Effector memory CD4-positive, alpha-beta T cell (primary cell): ENCODE results near the gene ACTN1.
"Not testable (repeated sequence)": the region's sequence is repeated elsewhere in the genome, so short reads cannot be mapped to it uniquely, and the experiment has no call there.

Experiments used
- DNase-seq, 3 donors: peaks; one replicate each; pipeline ENCODE4 v3.0.0-alpha.2; 2020
- H3K27ac ChIP-seq: 2 replicates; pipeline ENCODE4 v1.7.0; 2013; ENCODE audit warnings: mild to moderate bottlenecking, low read length, moderate library complexity; ENCODE audit not compliant: insufficient read depth, poor library complexity, severe bottlenecking
- H3K27me3 ChIP-seq: replicated peaks from 2 replicates; pipeline ENCODE4 v1.7.0; 2013; ENCODE audit warnings: mild to moderate bottlenecking, low read length; ENCODE audit not compliant: insufficient read depth, control insufficient read depth, poor library complexity, severe bottlenecking
- H3K36me3 ChIP-seq: 2 replicates; pipeline ENCODE4 v1.7.0; 2013; ENCODE audit warnings: mild to moderate bottlenecking, low read length, moderate library complexity; ENCODE audit not compliant: control insufficient read depth, insufficient read depth
- H3K4me1 ChIP-seq: 2 replicates; pipeline ENCODE4 v1.7.0; 2013; ENCODE audit warnings: low read length, mild to moderate bottlenecking; ENCODE audit not compliant: control insufficient read depth, insufficient read depth, poor library complexity, severe bottlenecking
- H3K4me3 ChIP-seq: 2 replicates; pipeline ENCODE4 v1.7.0; 2013; ENCODE audit warnings: low read length, low read depth, mild to moderate bottlenecking; ENCODE audit not compliant: insufficient read depth, poor library complexity, severe bottlenecking
- H3K9me3 ChIP-seq: 2 replicates; pipeline ENCODE4 v1.7.0; 2013; ENCODE audit warnings: mild to moderate bottlenecking, low read length, moderate library complexity; ENCODE audit not compliant: control insufficient read depth

The ACTN1 gene

GRCh38 chr14:68977718-68978171 is 1.4 kb downstream of the ACTN1 start:
- no peak for DNase-seq
- no peaks in the 10 kb centered on the region for H3K27me3 ChIP-seq
- H3K4me1 ChIP-seq = peaks cover 10% of the 10 kb centered on the region
- peak overlapping the region; percentile 53 for H3K27ac ChIP-seq
- peaks cover 6% of the 10 kb centered on the region for H3K36me3 ChIP-seq
- peak overlapping the region; percentile 82 for H3K4me3 ChIP-seq
- H3K9me3 ChIP-seq = no peaks in the 10 kb centered on the region

- Histone ChIP-seq H3K36me3 (peaks cover 6% of the 10 kb centered on the region), H3K9me3 (no peaks in the 10 kb centered on the region), H3K4me1 (peaks cover 10% of the 10 kb centered on the region), H3K4me3 (peak overlapping the region; percentile 82), H3K27ac (peak overlapping the region; percentile 53), H3K27me3 (no peaks in the 10 kb centered on the region)
- no peak for DNase-seq
Observed at GRCh38 chr14:68977180-68977717, 1.9 kb downstream of the ACTN1 start.

- Histone ChIP-seq H3K4me3 (peak overlapping the region; percentile 82), H3K9me3 (no peaks in the 10 kb centered on the region), H3K27ac (peak overlapping the region; percentile 53), H3K36me3 (peaks cover 6% of the 10 kb centered on the region), H3K4me1 (peaks cover 17% of the 10 kb centered on the region), H3K27me3 (no peaks in the 10 kb centered on the region)
- DNase-seq = no peak
Observed at GRCh38 chr14:68976160-68977067, 2.7 kb downstream of the ACTN1 start.

- H3K27ac ChIP-seq = no peak overlapping the region
- no peak for DNase-seq
- H3K9me3 ChIP-seq = no peaks in the 10 kb centered on the region
- peaks cover 24% of the 10 kb centered on the region for H3K4me1 ChIP-seq
- H3K4me3 ChIP-seq = no peak overlapping the region
- H3K27me3 ChIP-seq = no peaks in the 10 kb centered on the region
- peaks cover 6% of the 10 kb centered on the region for H3K36me3 ChIP-seq
Observed at GRCh38 chr14:68975667-68976066, 3.4 kb downstream of the ACTN1 start.

GRCh38 chr14:68974759-68975347 is 4.2 kb downstream of the ACTN1 start:
- Histone ChIP-seq H3K4me3 (no peak overlapping the region), H3K9me3 (no peaks in the 10 kb centered on the region), H3K27me3 (no peaks in the 10 kb centered on the region), H3K36me3 (peaks cover 6% of the 10 kb centered on the region), H3K27ac (no peak overlapping the region), H3K4me1 (peaks cover 32% of the 10 kb centered on the region)
- no peak for DNase-seq

GRCh38 chr14:68973639-68974038 is 5.5 kb downstream of the ACTN1 start:
- H3K27ac ChIP-seq = no peak overlapping the region
- DNase-seq = no peak
- H3K27me3 ChIP-seq = no peaks in the 10 kb centered on the region
- H3K4me3 ChIP-seq = no peak overlapping the region
- no peaks in the 10 kb centered on the region for H3K9me3 ChIP-seq
- peaks cover 6% of the 10 kb centered on the region for H3K36me3 ChIP-seq
- H3K4me1 ChIP-seq = peaks cover 44% of the 10 kb centered on the region

GRCh38 chr14:68973219-68973565 is 5.9 kb downstream of the ACTN1 start:
- not testable (repeated sequence) for H3K27ac ChIP-seq, H3K27me3 ChIP-seq, H3K4me3 ChIP-seq, H3K9me3 ChIP-seq, H3K36me3 ChIP-seq, DNase-seq
- H3K4me1 ChIP-seq = peaks cover 49% of the 10 kb centered on the region

GRCh38 chr14:68972507-68973218 is 6.4 kb downstream of the ACTN1 start:
- Histone ChIP-seq H3K36me3 (peaks cover 6% of the 10 kb centered on the region), H3K27me3 (no peaks in the 10 kb centered on the region), H3K4me1 (peaks cover 54% of the 10 kb centered on the region), H3K9me3 (no peaks in the 10 kb centered on the region), H3K4me3 (no peak overlapping the region), H3K27ac (no peak overlapping the region)
- no peak for DNase-seq

- Histone ChIP-seq H3K36me3 (peaks cover 6% of the 10 kb centered on the region), H3K9me3 (no peaks in the 10 kb centered on the region), H3K27me3 (no peaks in the 10 kb centered on the region), H3K4me1 (peaks cover 53% of the 10 kb centered on the region), H3K4me3 (no peak overlapping the region), H3K27ac (peak overlapping the region; percentile 63)
- no peak for DNase-seq
Observed at GRCh38 chr14:68971411-68972035, 7.6 kb downstream of the ACTN1 start.
